GM12864 (cell line): Measurements from ENCODE around the gene SPATA31D3.
"Not testable (repeated sequence)": the region's sequence is repeated elsewhere in the genome, so short reads cannot be mapped to it uniquely, and the experiment has no call there.

ENCODE experiments used
- DNase-seq: peaks from one replicate; pipeline ENCODE4 v3.0.0-alpha.2; 2011; ENCODE audit warnings: low read depth
- H3K4me3 ChIP-seq: 2 replicates; pipeline ENCODE4 v1.5.1; 2011; ENCODE audit warnings: mild to moderate bottlenecking, low read depth, low read length, control low read depth
- TF ChIP-seq, protein P1 (sequence below): IDR thresholded peaks from 2 replicates; pipeline ENCODE4 v1.5.1; 2011; ENCODE audit warnings: low read depth, mild to moderate bottlenecking, moderate library complexity, low read length, control low read depth, inconsistent platforms; ENCODE audit errors: missing control alignments

Gene SPATA31D3

DNA sequence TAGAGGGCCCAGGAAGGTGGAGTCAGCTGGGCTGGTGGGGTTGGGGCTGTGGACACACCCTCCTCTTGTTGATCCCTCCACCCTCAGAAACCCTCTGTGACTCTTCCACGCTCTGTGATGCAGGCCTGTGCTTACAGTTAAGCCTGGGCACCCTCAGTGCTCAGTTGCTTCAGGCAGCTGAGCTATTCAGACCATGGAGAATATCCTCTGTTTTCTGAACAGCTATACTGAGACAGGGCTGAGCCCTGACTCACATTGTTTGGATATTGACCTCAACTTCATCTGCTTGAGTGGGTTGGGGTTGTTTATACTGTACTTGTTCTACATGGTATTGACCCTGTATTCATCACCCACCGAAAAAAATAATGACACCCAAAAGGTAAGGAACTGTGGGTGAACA lies at the start of gene SPATA31D3:
SPATA31D3 (plus strand) TSS at position 108 of the 400 bp plus-strand sequence; CDS start at position 194, 86 bp downstream.
- not testable (repeated sequence) for DNase-seq, H3K4me3 ChIP-seq

GRCh38 chr9:81893929-81894328 lies 49.4 kb upstream of the SPATA31D3 start:
- TF ChIP-seq, protein P1, sequence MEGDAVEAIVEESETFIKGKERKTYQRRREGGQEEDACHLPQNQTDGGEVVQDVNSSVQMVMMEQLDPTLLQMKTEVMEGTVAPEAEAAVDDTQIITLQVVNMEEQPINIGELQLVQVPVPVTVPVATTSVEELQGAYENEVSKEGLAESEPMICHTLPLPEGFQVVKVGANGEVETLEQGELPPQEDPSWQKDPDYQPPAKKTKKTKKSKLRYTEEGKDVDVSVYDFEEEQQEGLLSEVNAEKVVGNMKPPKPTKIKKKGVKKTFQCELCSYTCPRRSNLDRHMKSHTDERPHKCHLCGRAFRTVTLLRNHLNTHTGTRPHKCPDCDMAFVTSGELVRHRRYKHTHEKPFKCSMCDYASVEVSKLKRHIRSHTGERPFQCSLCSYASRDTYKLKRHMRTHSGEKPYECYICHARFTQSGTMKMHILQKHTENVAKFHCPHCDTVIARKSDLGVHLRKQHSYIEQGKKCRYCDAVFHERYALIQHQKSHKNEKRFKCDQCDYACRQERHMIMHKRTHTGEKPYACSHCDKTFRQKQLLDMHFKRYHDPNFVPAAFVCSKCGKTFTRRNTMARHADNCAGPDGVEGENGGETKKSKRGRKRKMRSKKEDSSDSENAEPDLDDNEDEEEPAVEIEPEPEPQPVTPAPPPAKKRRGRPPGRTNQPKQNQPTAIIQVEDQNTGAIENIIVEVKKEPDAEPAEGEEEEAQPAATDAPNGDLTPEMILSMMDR = no peak

GRCh38 chr9:81894891-81895290 lies 48.4 kb upstream of the SPATA31D3 start:
- no peak for DNase-seq
- TF ChIP-seq, protein P1 = no peak
- no peak overlapping the region for H3K4me3 ChIP-seq

More at GRCh38 chr9:81893929-81894328, 49.4 kb upstream of the SPATA31D3 start:
- H3K4me3 ChIP-seq = no peak overlapping the region
- DNase-seq = no peak

GRCh38 chr9:81896070-81896469 lies 47.2 kb upstream of the SPATA31D3 start:
- no peak overlapping the region for H3K4me3 ChIP-seq
- no peak for DNase-seq
- TF ChIP-seq, protein P1 = no peak

GRCh38 chr9:81898851-81899250 lies 44.4 kb upstream of the SPATA31D3 start:
- no peak for DNase-seq
- H3K4me3 ChIP-seq = no peak overlapping the region
- TF ChIP-seq, protein P1 = no peak

GRCh38 chr9:81902196-81902595 lies 41.1 kb upstream of the SPATA31D3 start:
- TF ChIP-seq, protein P1 = no peak
- no peak for DNase-seq

DNA sequence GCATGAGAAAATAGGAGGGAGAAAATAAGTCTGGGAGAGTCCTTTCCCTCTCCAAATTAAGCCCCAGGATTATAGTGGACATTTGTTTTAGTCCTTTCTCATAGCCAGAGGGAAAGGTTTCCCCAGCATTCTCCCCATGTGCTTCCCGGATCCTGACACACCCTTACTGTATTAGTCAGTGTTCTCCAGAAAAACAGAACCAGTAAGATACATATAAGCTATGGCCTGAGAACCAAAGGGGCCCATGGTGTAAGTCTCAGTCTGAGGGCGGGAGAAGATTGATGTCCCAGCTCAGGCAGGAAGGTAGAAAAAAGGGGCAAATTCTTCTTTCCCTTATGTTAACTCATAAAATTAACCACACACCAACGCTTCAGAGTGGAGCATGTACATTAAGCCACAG lies 40.7 kb upstream of the SPATA31D3 start:
- TF ChIP-seq, protein P1 = no peak
- no peak for DNase-seq
- H3K4me3 ChIP-seq = no peak overlapping the region

More at GRCh38 chr9:81902196-81902595, 41.1 kb upstream of the SPATA31D3 start:
- no peak overlapping the region for H3K4me3 ChIP-seq
